Coronary artery (tissue), 2 donors: ENCODE data around the gene BTG3.

Source experiments
- DNase-seq: peaks from one replicate; pipeline ENCODE4 v3.0.0-alpha.2; 2017; ENCODE audit warnings: low spot score
- H3K27ac ChIP-seq, 2 donors: fragments of 200-600 bp; sonication (generic); one replicate each; pipeline ENCODE4 v1.5.1; 2016 to 2019
- H3K4me3 ChIP-seq: fragments of 200-600 bp; sonication (generic); 2 replicates; pipeline ENCODE4 v1.5.1; 2016; ENCODE audit warnings: mild to moderate bottlenecking, moderate library complexity
- CTCF ChIP-seq: fragments of 200-600 bp; sonication (generic); IDR thresholded peaks from one replicate; pipeline ENCODE4 v1.5.1; 2019; ENCODE audit warnings: antibody characterized with exemption

Gene BTG3

GRCh38 chr21:17612023-17612564 lies 607 bp downstream of the BTG3 start:
- no peak for TF ChIP-seq CTCF
- Histone ChIP-seq H3K27ac (peak overlapping the region; percentile 83 to 90), H3K4me3 (peak overlapping the region; percentile 83)
- peak; percentile 78 for DNase-seq

- peak overlapping the region; percentile 83 for H3K4me3 ChIP-seq
- no peak for TF ChIP-seq CTCF
- peak; percentile 87 for DNase-seq
- H3K27ac ChIP-seq = peak overlapping the region; percentile 83 to 90
These were observed 1.2 kb downstream of the BTG3 start for GRCh38 chr21:17611414-17612022.

DNA sequence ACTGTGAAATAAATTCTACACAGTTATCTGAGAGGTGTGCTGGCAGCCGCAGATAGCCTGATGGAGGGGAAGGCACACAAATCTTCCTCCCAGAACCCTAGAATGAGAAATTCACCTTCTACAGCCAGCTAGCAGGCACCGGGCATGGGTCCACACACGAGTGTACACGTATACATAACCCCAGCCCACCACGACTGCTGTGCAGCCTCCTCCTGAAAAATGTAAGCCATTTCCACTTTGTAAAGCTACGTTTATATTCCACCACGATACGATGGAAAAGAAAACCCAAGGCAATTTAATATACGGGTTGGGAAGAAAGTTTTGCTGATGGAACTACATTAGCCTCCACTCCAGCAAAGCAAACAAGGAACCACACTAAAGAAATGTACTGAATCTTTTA lies 1.8 kb downstream of the BTG3 start:
- DNase-seq = no peak
- H3K4me3 ChIP-seq = peak overlapping the region; percentile 83
- H3K27ac ChIP-seq = peak overlapping the region; percentile 83 to 90
- no peak for TF ChIP-seq CTCF

DNA sequence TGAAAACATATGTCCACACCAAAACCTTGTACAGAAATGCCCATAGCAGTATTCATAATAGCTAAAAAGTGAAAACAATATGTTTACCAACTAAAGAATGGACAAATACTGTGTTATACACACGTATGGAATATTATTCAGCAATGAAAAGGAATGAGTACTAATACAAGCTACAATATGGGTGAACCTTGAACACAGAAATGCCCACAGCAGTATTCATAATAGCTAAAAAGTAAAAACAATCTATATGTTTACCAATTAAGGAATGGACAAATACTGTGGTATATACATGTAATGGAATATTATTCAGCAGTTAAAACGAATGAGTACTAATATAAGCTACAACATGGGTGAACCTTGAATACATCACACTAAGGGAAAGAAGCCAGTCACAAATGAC lies 3.0 kb downstream of the BTG3 start:
- Histone ChIP-seq H3K4me3 (no peak overlapping the region), H3K27ac (no peak overlapping the region)
- no peak for TF ChIP-seq CTCF
- DNase-seq = no peak

DNA sequence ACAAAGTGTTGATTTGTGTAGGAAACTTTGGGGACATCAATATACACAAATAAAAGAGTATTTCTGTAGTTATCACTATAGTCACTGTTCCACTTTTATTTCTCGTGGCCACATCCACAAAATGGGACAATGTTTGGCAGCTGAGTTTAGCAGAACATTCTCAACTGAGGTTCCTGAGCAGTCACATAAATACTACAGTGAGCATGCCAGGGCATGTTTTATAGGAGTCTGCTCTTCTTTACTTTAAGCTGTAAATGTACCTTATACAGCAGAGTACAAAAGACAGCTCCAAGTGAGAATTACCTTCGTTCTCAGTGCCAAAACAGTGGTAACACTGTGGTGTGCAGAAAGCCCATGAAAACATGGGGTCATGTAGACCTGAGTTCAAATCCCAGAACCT lies 5.0 kb downstream of the BTG3 start:
- DNase-seq = no peak
- H3K4me3 ChIP-seq = no peak overlapping the region
- no peak overlapping the region for H3K27ac ChIP-seq
- TF ChIP-seq CTCF = no peak

GRCh38 chr21:17602874-17603273 lies 9.8 kb downstream of the BTG3 start:
- TF ChIP-seq CTCF = no peak
- H3K27ac ChIP-seq = no peak overlapping the region
- no peak for DNase-seq
- no peak overlapping the region for H3K4me3 ChIP-seq

GRCh38 chr21:17598437-17598836 lies 14.3 kb downstream of the BTG3 start:
- DNase-seq = no peak
- no peak overlapping the region for H3K4me3 ChIP-seq

More at GRCh38 chr21:17598437-17598836, 14.3 kb downstream of the BTG3 start:
- no peak overlapping the region for H3K27ac ChIP-seq
- no peak for TF ChIP-seq CTCF
